Right lobe of liver (tissue), 6 donors: ENCODE results near the gene GRB7. TPM values are rescaled to one million over a fixed set of nuclear protein-coding genes. Genes with fewer than 3 reads are reported as not detected.

ENCODE experiments used
- ATAC-seq, 4 donors: fragments of 200-7000 bp; cut with Tn5 transposase; one replicate each; pipeline ENCODE4 v1.9.1; 2020; ENCODE audit warnings: mild to moderate bottlenecking in 4 of 4, moderate library complexity in 4 of 4
- DNase-seq, 3 donors: peaks; one replicate each; pipeline ENCODE4 v3.0.0-alpha.2; 2020
- H3K27ac ChIP-seq, 3 donors: fragments of 200-600 bp; one replicate each; pipeline ENCODE4 v1.8.0; 2022
- H3K27me3 ChIP-seq, 2 donors: fragments of 200-600 bp; one replicate each; pipeline ENCODE4 v1.8.0; 2022
- H3K36me3 ChIP-seq, 4 donors: fragments of 200-600 bp; sonication (generic) in 1 of 4; one replicate each; pipeline versions ENCODE4 v1.5.1 to v1.8.0; 2017 to 2022; ENCODE audit warnings: control low read depth in 1 of 4
- H3K4me1 ChIP-seq, 4 donors: fragments of 200-600 bp; sonication (generic) in 1 of 4; one replicate each; pipeline versions ENCODE4 v1.5.1 to v1.8.0; 2017 to 2022; ENCODE audit warnings: control low read depth in 1 of 4
- H3K4me3 ChIP-seq, 3 donors: fragments of 200-600 bp; one replicate each; pipeline ENCODE4 v1.8.0; 2022
- H3K9me3 ChIP-seq, 4 donors: fragments of 200-600 bp; sonication (generic) in 1 of 4; one replicate each; pipeline versions ENCODE4 v1.5.1 to v1.8.0; 2017 to 2022; ENCODE audit warnings: control low read depth in 1 of 4
- CTCF ChIP-seq, 4 donors: fragments of 200-600 bp in 3 of 4; fragments of 450-650 bp in 1 of 4; IDR thresholded peaks; one replicate each; pipeline versions ENCODE4 v1.5.1 to v1.8.0; 2016 to 2022; ENCODE audit warnings: antibody characterized with exemption in 4 of 4, mild to moderate bottlenecking in 2 of 4
- POLR2A ChIP-seq: fragments of 450-650 bp; IDR thresholded peaks from one replicate; pipeline ENCODE4 v1.6.1; 2017; ENCODE audit warnings: antibody characterized with exemption, mild to moderate bottlenecking
- WGBS: methylation state at CpG from one replicate; pipeline ENCODE4 v1.1.6; 2018; ENCODE audit warnings: low coverage, low lambda C conversion rate; ENCODE audit not compliant: insufficient coverage; ENCODE audit errors: missing lambda C conversion rate; 5-methylcytosine and 5-hydroxymethylcytosine counted together
- intact Hi-C, 2 donors: fragments of 100-400 bp; cut with DNase I; formaldehyde crosslinking; loops; one replicate each; pipeline versions ENCODE4 v1.11.2 to v1.14.1; 2022
- total RNA-seq, 6 experiments: library from RNA; depleted of rRNA in 2 of 6; stranded (reverse); fragments of >200 nt in 2 of 6; fragmentation: NEBNext Ultra II Directional in 3 of 6; extraction: Animal tissue kit (Norgen Biotek cat#: 25700) in 3 of 6; gene quantifications; one replicate each; pipeline versions ENCODE4 v1.1.0 to v1.2.4, GENCODE V29; 2016 to 2023
- donor health status: DM: no; HTN: yes; CAD: no.
- donor health status: DM: no; HTN: no; CAD: no.
- donor health status: DM: no; HTN: no; CAD: no.
- donor health status: DM: no; HTN: yes; CAD: no.
- donor health status: DM: no; HTN: yes; CAD: no.

GRB7 gene
- total RNA-seq, 6 experiments from 2014 or later, result 2.1 to 10.9 (median 7.5) TPM

GRCh38 chr17:39754161-39754957, 16.6 kb downstream of the GRB7 start:
- Histone ChIP-seq H3K9me3 (no peaks in the 10 kb centered on the region), H3K27ac (peak overlapping the region; percentile 82 to 97 (median 90)), H3K4me1 (peaks cover 0 to 18% (median 2%) of the 10 kb centered on the region in 4 donors), H3K36me3 (no peaks in the 10 kb centered on the region), H3K4me3 (peak overlapping the region; percentile 54 to 79 (median 71)), H3K27me3 (no peaks in the 10 kb centered on the region)
- intact Hi-C loops, result loop anchor here (5.0 to 10.0 kb wide), 2 partner anchors 132 to 220 kb away; no protein-coding TSS in a partner anchor
- DNase-seq (peak; percentile 96 to 97 (median 97)), ATAC-seq (peak; percentile 88 to 93 (median 90))
- peak; percentile 76 for TF ChIP-seq POLR2A
- peak; percentile 97 to 100 (median 98) for TF ChIP-seq CTCF (IDR thresholded peaks at IDR 0.05)
- WGBS, result 8% methylated on average over 14 of the region's 91 CpGs

GRCh38 chr17:39754958-39755553, 17.3 kb downstream of the GRB7 start:
- Histone ChIP-seq H3K4me3 (peak overlapping the region; percentile 54 to 79 (median 71)), H3K36me3 (no peaks in the 10 kb centered on the region), H3K9me3 (no peaks in the 10 kb centered on the region), H3K4me1 (peaks cover 0 to 17% (median 2%) of the 10 kb centered on the region in 4 donors), H3K27ac (peak overlapping the region; percentile 82 to 97 (median 90)), H3K27me3 (no peaks in the 10 kb centered on the region)
- DNase-seq (no peak), ATAC-seq (no peak)
- TF ChIP-seq CTCF (IDR thresholded peaks at IDR 0.05) (no peak), POLR2A (no peak)
- 48% methylated on average over 10 of the region's 21 CpGs for WGBS
- intact Hi-C loops, result loop anchor here (5.0 to 10.0 kb wide), 2 partner anchors 133 to 220 kb away; no protein-coding TSS in a partner anchor

GRCh38 chr17:39755554-39756379, 18.0 kb downstream of the GRB7 start:
- no peaks in the 10 kb centered on the region for H3K9me3 ChIP-seq
- 51% methylated on average over 9 of the region's 18 CpGs for WGBS
- no peak overlapping the region for H3K4me3 ChIP-seq
- no peaks in the 10 kb centered on the region for H3K27me3 ChIP-seq
- DNase-seq, result no peak
- intact Hi-C loops, result loop anchor here in 1 of 2 donors (10.0 kb wide), 1 partner anchor 219 kb away; no protein-coding TSS in a partner anchor
- no peak for ATAC-seq
- no peaks in the 10 kb centered on the region for H3K36me3 ChIP-seq
- H3K27ac ChIP-seq, result no peak overlapping the region
- H3K4me1 ChIP-seq, result peaks cover 0 to 13% (median 2%) of the 10 kb centered on the region in 4 donors
- TF ChIP-seq POLR2A (no peak), CTCF (IDR thresholded peaks at IDR 0.05) (no peak)

GRCh38 chr17:39756380-39757079, 18.8 kb downstream of the GRB7 start:
- H3K36me3 ChIP-seq, result no peaks in the 10 kb centered on the region
- TF ChIP-seq CTCF (IDR thresholded peaks at IDR 0.05), result no peak
- no peak for TF ChIP-seq POLR2A
- no peak for ATAC-seq
- H3K4me1 ChIP-seq, result peaks cover 0 to 13% (median 2%) of the 10 kb centered on the region in 4 donors
- no peaks in the 10 kb centered on the region for H3K27me3 ChIP-seq
- H3K4me3 ChIP-seq, result no peak overlapping the region
- H3K27ac ChIP-seq, result no peak overlapping the region
- no peak for DNase-seq
- H3K9me3 ChIP-seq, result no peaks in the 10 kb centered on the region
- 58% methylated on average over 4 of the region's 7 CpGs for WGBS
- intact Hi-C loops, result loop anchor here in 1 of 2 donors (10.0 kb wide), 1 partner anchor 218 kb away; no protein-coding TSS in a partner anchor
